ENCODE data around the gene QKI.

QKI gene

DNA sequence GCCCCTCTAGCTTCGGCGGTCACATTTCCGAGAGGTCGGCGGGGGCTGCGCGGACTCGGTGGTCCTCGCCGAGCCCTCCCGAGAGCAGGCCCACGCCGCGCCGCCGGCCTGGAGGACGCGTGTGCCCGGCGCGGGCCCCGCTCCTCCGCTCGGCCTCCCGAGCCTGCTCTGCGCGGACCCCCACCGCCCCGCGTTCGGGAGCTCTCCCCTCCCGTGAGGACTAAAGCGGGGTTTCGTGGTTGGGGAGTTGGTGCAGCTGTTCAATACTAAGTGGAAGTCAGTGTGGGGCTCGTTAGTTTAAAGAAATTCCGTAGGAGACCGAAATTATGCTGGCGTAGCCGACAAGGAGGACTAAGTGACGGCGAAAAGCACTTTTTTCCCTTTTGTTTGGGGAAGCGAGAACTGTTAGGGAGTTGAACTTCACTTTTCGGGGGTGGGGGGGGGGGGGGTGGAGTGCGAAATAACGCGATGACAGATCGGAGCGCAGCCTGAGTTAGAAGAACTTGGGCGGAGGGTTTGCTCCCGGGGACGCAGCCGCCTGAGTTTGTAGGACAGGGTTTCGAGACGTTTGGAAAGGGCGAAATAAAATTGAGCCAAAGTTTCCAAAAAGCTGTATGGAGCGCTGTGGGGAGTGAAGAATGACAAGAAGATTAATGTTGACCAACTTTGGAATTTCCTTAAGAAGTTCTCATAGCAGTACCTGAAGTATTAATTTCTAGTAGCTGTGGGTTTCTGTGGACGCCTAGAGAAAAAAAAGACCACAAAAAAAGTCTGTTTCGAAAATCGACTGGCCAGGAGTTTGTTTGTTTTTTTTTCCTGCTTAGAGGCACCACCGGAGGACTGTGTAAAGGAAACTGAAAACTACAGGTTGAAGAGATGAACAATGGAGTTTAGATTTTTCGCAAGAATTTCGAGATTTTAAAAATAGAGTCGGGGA lies 1.4 kb downstream of the QKI start:
- DNase-seq (ENCODE audit: low spot score) = no peak
- Histone ChIP-seq H3K4ac (ENCODE audit: low read length) (peak overlapping the region; percentile 66), H3K27me3 (ENCODE audit: control insufficient read depth in 3 of 3, insufficient read depth in 3 of 3, low read depth in 1 of 3, low read length in 3 of 3) (no peaks in the 10 kb centered on the region), H3K4me1 (ENCODE audit: control insufficient read depth in 2 of 2, insufficient read depth in 1 of 2, low read depth in 1 of 2, low read length in 2 of 2) (peaks cover 3 to 11% of the 10 kb centered on the region in 2 donors), H3K36me3 (replicated peaks in 1 of 2; ENCODE audit: control insufficient read depth in 2 of 2, insufficient read depth in 2 of 2, low read length in 2 of 2) (peaks cover 0 to 29% of the 10 kb centered on the region in 2 donors), H3K18ac (ENCODE audit: low read length) (peak overlapping the region; percentile 97), H2BK12ac (ENCODE audit: low read length) (no peak overlapping the region), H2BK15ac (ENCODE audit: low read length) (peak overlapping the region; percentile 81), H3K27ac (replicated peaks; ENCODE audit: low read length) (peak overlapping the region; percentile 95), H3K14ac (ENCODE audit: low read length) (peak overlapping the region; percentile 56), H3K9me3 (replicated peaks in 1 of 2; ENCODE audit: control insufficient read depth in 2 of 2, insufficient read depth in 1 of 2, low read depth in 1 of 2, low read length in 2 of 2) (peaks cover 0 to 8% of the 10 kb centered on the region in 2 donors), H2AK5ac (ENCODE audit: low read depth, low read length) (peak overlapping the region; percentile 97), H3K4me3 (ENCODE audit: low read length in 2 of 2) (peak overlapping the region; percentile 97 to 98), H3K79me1 (ENCODE audit: low read depth, low read length) (peaks cover 4% of the 10 kb centered on the region), H4K8ac (ENCODE audit: low read depth, low read length) (no peak overlapping the region), H2BK5ac (ENCODE audit: low read length) (peak overlapping the region; percentile 96), H4K91ac (ENCODE audit: low read depth, low read length, poor library complexity) (peak overlapping the region; percentile 72), H3K9ac (ENCODE audit: low read depth, low read length, poor library complexity) (peak overlapping the region; percentile 92), H3K4me2 (ENCODE audit: insufficient read depth, low read length, poor library complexity, severe bottlenecking) (peak overlapping the region; percentile 58), H3K23ac (ENCODE audit: low read depth, low read length, poor library complexity) (peak overlapping the region; percentile 89), H2AFZ (ENCODE audit: low read length) (no peak overlapping the region), H2BK120ac (ENCODE audit: low read depth, low read length) (peak overlapping the region; percentile 87)
- no CpG with 5 or more reads among the region's 63 CpGs for WGBS, 2 donors (ENCODE audit: extremely low coverage in 2 of 2, insufficient read length in 2 of 2, insufficient replicate concordance in 1 of 2)

DNA sequence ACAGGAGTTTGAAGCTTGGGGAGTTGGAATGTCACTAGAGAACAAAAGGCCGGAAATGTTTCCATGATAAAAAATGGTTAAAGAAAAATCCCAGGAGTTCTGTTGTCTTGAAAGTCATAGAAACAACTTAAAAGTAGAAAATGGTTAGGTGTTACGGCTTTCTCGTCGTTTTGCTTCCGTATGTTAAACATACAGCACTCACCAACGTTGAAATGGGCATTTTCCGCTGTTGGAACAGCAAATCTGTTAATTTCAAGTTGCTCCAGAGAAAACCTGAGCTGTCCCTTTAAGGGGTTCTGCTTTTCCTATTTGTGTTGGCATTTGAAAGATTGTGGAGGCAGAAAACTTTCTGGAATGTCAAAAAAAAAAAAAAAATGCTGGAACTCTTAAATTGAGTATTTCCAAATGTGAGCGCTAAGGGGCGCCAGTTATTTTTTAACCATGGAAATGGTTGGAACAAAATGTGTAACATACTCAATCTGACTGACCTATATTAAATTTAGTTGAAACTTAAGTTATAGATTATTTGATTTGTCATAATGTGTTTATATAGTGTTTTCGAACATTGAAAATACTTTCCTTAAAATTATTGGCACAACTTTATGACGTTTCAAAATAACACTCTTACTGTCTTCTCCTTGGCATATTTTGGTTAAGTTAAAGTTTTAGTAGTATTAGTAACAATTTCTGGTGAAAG lies 2.2 kb downstream of the QKI start:
- peak overlapping the region; percentile 97 to 98 for H3K4me3 ChIP-seq (ENCODE audit: low read length in 2 of 2)
- H2AFZ ChIP-seq (ENCODE audit: low read length) = no peak overlapping the region
- no peak overlapping the region for H3K4ac ChIP-seq (ENCODE audit: low read length)
- no peak overlapping the region for H3K14ac ChIP-seq (ENCODE audit: low read length)
- H3K23ac ChIP-seq (ENCODE audit: low read depth, low read length, poor library complexity) = no peak overlapping the region
- H2BK5ac ChIP-seq (ENCODE audit: low read length) = no peak overlapping the region
- no CpG with 5 or more reads among the region's 11 CpGs for WGBS, 2 donors (ENCODE audit: extremely low coverage in 2 of 2, insufficient read length in 2 of 2, insufficient replicate concordance in 1 of 2)
- no peak overlapping the region for H3K18ac ChIP-seq (ENCODE audit: low read length)
- H3K36me3 ChIP-seq (replicated peaks in 1 of 2; ENCODE audit: control insufficient read depth in 2 of 2, insufficient read depth in 2 of 2, low read length in 2 of 2) = peaks cover 0 to 28% of the 10 kb centered on the region in 2 donors
- no peaks in the 10 kb centered on the region for H3K27me3 ChIP-seq (ENCODE audit: control insufficient read depth in 3 of 3, insufficient read depth in 3 of 3, low read depth in 1 of 3, low read length in 3 of 3)
- H4K8ac ChIP-seq (ENCODE audit: low read depth, low read length) = no peak overlapping the region
- peak; percentile 66 for DNase-seq (ENCODE audit: low spot score)
- H3K79me1 ChIP-seq (ENCODE audit: low read depth, low read length) = peaks cover 4% of the 10 kb centered on the region
- no peak overlapping the region for H2AK5ac ChIP-seq (ENCODE audit: low read depth, low read length)
- peak overlapping the region; percentile 58 for H3K4me2 ChIP-seq (ENCODE audit: insufficient read depth, low read length, poor library complexity, severe bottlenecking)
- H3K27ac ChIP-seq (replicated peaks; ENCODE audit: low read length) = peak overlapping the region; percentile 71
- H3K4me1 ChIP-seq (ENCODE audit: control insufficient read depth in 2 of 2, insufficient read depth in 1 of 2, low read depth in 1 of 2, low read length in 2 of 2) = peaks cover 0 to 16% of the 10 kb centered on the region in 2 donors
- no peak overlapping the region for H2BK15ac ChIP-seq (ENCODE audit: low read length)
- peaks cover 0 to under 1% of the 10 kb centered on the region in 2 donors for H3K9me3 ChIP-seq (replicated peaks in 1 of 2; ENCODE audit: control insufficient read depth in 2 of 2, insufficient read depth in 1 of 2, low read depth in 1 of 2, low read length in 2 of 2)
- no peak overlapping the region for H3K9ac ChIP-seq (ENCODE audit: low read depth, low read length, poor library complexity)
- no peak overlapping the region for H4K91ac ChIP-seq (ENCODE audit: low read depth, low read length, poor library complexity)
- no peak overlapping the region for H2BK120ac ChIP-seq (ENCODE audit: low read depth, low read length)
- no peak overlapping the region for H2BK12ac ChIP-seq (ENCODE audit: low read length)

- Histone ChIP-seq H3K18ac (ENCODE audit: low read length) (no peak overlapping the region), H4K91ac (ENCODE audit: low read depth, low read length, poor library complexity) (no peak overlapping the region), H3K4me2 (ENCODE audit: insufficient read depth, low read length, poor library complexity, severe bottlenecking) (peak overlapping the region; percentile 18), H3K4ac (ENCODE audit: low read length) (no peak overlapping the region), H2BK120ac (ENCODE audit: low read depth, low read length) (no peak overlapping the region), H3K23ac (ENCODE audit: low read depth, low read length, poor library complexity) (no peak overlapping the region), H2AK5ac (ENCODE audit: low read depth, low read length) (no peak overlapping the region), H3K9me3 (replicated peaks in 1 of 2; ENCODE audit: control insufficient read depth in 2 of 2, insufficient read depth in 1 of 2, low read depth in 1 of 2, low read length in 2 of 2) (peaks cover 0 to 7% of the 10 kb centered on the region in 2 donors), H4K8ac (ENCODE audit: low read depth, low read length) (no peak overlapping the region), H3K14ac (ENCODE audit: low read length) (no peak overlapping the region), H3K27ac (replicated peaks; ENCODE audit: low read length) (no peak overlapping the region), H2AFZ (ENCODE audit: low read length) (no peak overlapping the region), H2BK12ac (ENCODE audit: low read length) (no peak overlapping the region), H2BK5ac (ENCODE audit: low read length) (no peak overlapping the region), H3K9ac (ENCODE audit: low read depth, low read length, poor library complexity) (no peak overlapping the region), H3K4me1 (ENCODE audit: control insufficient read depth in 2 of 2, insufficient read depth in 1 of 2, low read depth in 1 of 2, low read length in 2 of 2) (peaks cover 0 to 18% of the 10 kb centered on the region in 2 donors), H3K79me1 (ENCODE audit: low read depth, low read length) (peaks cover 4% of the 10 kb centered on the region), H3K27me3 (ENCODE audit: control insufficient read depth in 3 of 3, insufficient read depth in 3 of 3, low read depth in 1 of 3, low read length in 3 of 3) (no peaks in the 10 kb centered on the region), H3K36me3 (replicated peaks in 1 of 2; ENCODE audit: control insufficient read depth in 2 of 2, insufficient read depth in 2 of 2, low read length in 2 of 2) (peaks cover 0 to 34% of the 10 kb centered on the region in 2 donors), H2BK15ac (ENCODE audit: low read length) (no peak overlapping the region), H3K4me3 (ENCODE audit: low read length in 2 of 2) (peak overlapping the region in 1 of 2 donors; percentile 97)
- no peak for DNase-seq (ENCODE audit: low spot score)
- WGBS, 2 donors (ENCODE audit: extremely low coverage in 2 of 2, insufficient read length in 2 of 2, insufficient replicate concordance in 1 of 2) = no CpG with 5 or more reads among the region's 4 CpGs
Observed at GRCh38 chr6:163417595-163417994, 3.1 kb downstream of the QKI start.

Data from neuronal stem cell (in vitro differentiated cells).